Measurements from ENCODE around the gene FKBP10.

The FKBP10 gene

GRCh38 chr17:41812381-41813151 is at the start of gene FKBP10:
TSS of gene FKBP10 (plus strand) at chr17:41813004. CDS start at chr17:41813035, 31 bp downstream.
- DNase-seq, result no peak

GRCh38 chr17:41763327-41763726 is 49.5 kb upstream of the FKBP10 start:
- no peak for DNase-seq

- no peak for DNase-seq
Measured at GRCh38 chr17:41766135-41766534, 46.7 kb upstream of the FKBP10 start.

- no peak for DNase-seq
Measured at GRCh38 chr17:41767324-41768042, 45.3 kb upstream of the FKBP10 start.

GRCh38 chr17:41768682-41769288 is 44.0 kb upstream of the FKBP10 start:
- DNase-seq, result no peak

- DNase-seq, result no peak
Measured at GRCh38 chr17:41769346-41769862, 43.4 kb upstream of the FKBP10 start.

- DNase-seq, result no peak
Measured at GRCh38 chr17:41769985-41770384, 42.8 kb upstream of the FKBP10 start.

- DNase-seq, result no peak
Measured at GRCh38 chr17:41771389-41772206, 41.2 kb upstream of the FKBP10 start.

- no peak for DNase-seq
Measured at GRCh38 chr17:41772218-41772585, 40.6 kb upstream of the FKBP10 start.

- DNase-seq, result no peak
Measured at GRCh38 chr17:41772586-41773189, 40.1 kb upstream of the FKBP10 start.

- no peak for DNase-seq
Measured at GRCh38 chr17:41773190-41773588, 39.6 kb upstream of the FKBP10 start.

- no peak for DNase-seq
Measured at GRCh38 chr17:41773731-41774193, 39.0 kb upstream of the FKBP10 start.

- no peak for DNase-seq
Measured at GRCh38 chr17:41775394-41776226, 37.2 kb upstream of the FKBP10 start.

GRCh38 chr17:41776262-41776900 is 36.4 kb upstream of the FKBP10 start:
- peak; percentile 17 for DNase-seq

- no peak for DNase-seq
Measured at GRCh38 chr17:41777157-41777573, 35.6 kb upstream of the FKBP10 start.

- DNase-seq, result peak; percentile 88
Measured at GRCh38 chr17:41777574-41778188, 35.1 kb upstream of the FKBP10 start.

- no peak for DNase-seq
Measured at GRCh38 chr17:41779954-41780353, 32.9 kb upstream of the FKBP10 start.

- no peak for DNase-seq
Measured at GRCh38 chr17:41781404-41782110, 31.2 kb upstream of the FKBP10 start.

GRCh38 chr17:41782142-41782541 is 30.7 kb upstream of the FKBP10 start:
- no peak for DNase-seq

Measured in NCI-H2029 treated with DMSO at 0.1 percent for 48 hours (cell line).